Stimulated activated CD8-positive, alpha-beta memory T cell treated with anti-CD3 and anti-CD28 coated beads, Interleukin-12 subunit alpha, Interleukin-12 subunit beta, amount 100 ng/mL, for 24 hours (primary cell): ENCODE data around the gene BANF2.
"Not testable (repeated sequence)": the region's sequence is repeated elsewhere in the genome, so short reads cannot be mapped to it uniquely, and the experiment has no call there.

Experiments used
- DNase-seq: peaks from one replicate; pipeline ENCODE4 v3.0.0-alpha.2; 2020; ENCODE audit errors: extremely low read depth

The BANF2 gene

GRCh38 chr20:17699931-17700351, at the start of gene BANF2:
Gene BANF2, plus strand, starts transcription at chr20:17699966. Its CDS starts 25,060 bp downstream, at chr20:17725026.
- DNase-seq: no peak

GRCh38 chr20:17650301-17651128, 49.3 kb upstream of the BANF2 start:
- no peak for DNase-seq

DNA sequence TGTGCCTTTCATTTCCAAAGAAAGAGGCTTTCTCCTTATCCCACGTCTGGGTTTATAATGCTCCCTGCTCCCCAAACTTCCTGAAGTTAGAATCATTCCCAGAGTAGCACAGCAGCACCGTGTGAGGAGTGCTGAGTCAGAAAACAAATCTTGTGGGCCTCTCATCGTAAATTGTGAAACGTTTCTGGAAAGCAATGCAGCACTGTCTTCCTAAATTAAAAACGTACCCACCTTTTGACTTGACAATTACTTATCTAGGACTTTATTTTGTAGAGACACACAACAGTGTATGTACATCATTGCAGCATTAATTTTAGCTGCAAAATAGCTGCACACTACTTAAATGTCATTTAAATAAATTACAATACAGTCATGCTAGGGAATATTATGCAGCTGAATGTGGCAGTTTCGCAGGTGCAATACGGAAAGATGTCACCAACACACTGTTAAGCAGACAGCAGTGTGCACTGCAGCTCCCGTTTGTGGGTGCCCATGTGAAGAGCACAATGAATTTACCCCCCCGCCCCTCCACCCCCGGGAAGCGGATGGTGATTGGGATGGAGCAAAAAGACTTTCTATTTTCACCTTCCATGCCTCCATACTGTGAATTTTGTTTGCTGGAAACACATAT, 48.5 kb upstream of the BANF2 start:
- no peak for DNase-seq

DNA sequence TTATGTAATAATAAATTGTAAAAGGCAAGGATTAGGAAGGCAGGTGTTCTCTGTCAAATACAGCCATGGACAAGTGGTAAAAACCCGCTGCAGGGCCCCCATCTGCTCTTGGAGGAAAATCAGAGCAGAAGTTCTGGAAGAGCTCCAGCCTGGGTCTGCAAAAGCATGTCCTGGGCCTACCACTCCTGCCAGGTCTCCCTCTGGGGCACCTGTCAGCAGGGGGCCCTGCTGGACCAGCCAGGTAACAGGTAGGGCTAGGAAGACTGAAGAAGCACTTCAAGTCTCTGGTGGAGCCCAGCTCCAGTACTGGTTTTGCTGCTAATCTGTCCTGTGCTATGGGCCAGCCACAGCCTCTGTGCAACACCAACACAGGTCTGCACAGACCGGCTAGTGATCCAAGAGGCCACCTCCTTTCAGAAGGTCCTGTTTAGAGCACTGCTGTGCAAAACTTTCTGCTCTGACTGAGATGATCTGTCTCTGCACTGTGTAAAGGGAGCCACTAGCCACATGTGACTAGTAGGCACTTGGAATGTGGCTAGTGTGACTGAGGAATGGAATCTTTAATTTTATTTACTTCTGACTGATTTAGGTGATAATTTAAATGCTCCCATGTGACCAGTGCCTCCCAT, 47.9 kb upstream of the BANF2 start:
- DNase-seq: no peak

DNA sequence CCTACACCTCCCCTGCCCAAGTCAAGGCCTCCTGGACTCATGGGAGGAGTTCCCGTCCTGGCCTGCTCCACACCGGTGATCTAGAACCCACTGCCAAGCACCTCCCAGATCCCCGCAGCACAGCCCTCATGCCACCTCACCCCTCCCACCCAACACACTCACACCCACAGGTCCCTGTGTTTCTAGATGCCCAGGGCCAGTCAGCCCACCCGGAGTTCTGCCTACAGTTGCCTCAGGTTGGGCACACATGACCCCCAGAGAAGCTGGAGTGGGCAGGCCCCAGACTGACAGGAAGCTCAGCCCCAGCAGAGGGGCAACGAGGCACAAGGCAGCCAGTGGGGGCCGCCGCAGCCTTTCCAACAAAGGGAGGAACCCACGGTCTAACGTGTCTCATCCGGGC, 47.4 kb upstream of the BANF2 start:
- DNase-seq: no peak

DNA sequence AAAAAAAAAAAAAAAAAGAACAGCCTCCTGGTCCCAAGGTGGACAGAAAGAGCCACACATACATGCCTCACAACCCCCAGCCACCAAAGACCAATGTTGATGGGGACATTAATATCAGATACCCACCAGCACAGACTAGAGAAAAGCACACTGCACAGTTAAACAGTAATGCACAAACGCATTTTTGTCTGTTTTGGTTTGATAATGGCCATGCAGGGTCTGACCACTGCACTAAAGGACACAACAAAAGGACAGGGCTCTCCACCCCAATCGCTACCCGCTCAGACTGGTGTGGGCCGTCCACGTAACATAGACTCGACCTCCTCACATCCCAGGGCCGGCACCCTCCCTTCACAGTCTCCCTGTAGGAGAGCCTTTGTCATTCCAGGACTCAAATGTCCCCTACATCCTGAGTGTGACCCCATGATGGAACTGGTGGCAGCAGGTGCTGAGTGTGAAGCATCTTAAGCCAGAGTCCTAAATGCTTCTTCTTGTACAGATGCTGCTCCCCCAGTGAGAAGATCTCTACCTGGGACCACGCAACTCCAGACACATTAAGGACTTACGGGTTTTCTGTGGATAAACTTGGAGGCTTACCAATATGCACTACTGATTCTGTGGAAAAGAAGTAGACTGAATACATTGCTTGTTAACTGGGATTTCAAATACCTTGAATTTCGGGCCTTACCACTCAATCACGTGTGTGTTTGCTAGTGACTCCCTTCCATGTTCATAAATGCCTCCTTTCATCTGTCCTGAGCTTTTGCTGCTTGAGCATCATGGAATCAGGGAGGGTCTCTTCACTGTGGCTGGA, 45.7 kb upstream of the BANF2 start:
- DNase-seq: no peak

DNA sequence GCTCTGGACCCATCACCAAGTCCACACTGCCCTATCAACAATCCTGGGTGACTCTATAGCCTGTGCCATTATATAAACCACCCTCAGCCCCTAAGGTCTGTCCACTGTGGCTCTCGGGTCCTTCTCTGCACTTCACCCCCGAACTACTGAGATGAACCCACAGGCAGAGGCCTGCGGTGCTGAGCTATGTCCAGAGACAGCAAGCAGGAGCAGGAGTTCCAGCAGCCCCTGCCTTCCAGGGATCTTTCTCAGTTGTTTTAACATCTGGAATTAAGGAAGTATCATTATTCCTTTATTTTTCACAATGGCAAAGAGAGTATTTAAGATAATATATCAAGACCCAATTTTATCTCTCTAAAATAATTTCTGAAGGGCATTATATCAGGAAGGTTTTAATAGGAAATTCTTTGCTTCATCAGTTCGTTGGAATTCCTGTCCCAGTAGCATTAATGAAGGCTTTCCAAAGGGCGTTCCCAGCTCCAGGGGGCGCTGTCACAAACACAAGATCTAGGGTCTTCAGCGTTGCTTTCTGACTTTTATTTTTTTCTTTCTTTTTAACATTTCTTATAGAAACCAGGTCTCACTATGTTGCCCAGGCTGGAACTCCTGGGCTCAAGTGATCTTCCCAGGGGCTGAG, 45.0 kb upstream of the BANF2 start:
- DNase-seq: no peak

DNA sequence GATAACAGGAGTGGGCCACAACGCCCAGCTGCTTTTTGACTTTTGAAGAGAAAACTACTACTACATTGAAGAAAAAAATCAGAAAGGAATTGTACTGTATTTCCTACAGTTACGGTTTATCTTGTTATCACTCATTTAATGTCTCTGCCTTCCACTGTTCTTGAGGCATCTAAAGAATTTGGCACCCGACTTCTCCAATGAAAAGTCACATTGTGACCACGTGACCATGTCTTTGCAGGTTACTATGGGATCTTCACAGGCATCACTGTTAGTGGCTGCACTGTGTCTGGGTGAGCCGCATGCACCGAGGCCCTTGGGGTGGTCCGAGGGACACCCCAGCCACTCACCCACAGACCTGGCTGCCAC, 44.5 kb upstream of the BANF2 start:
- no peak for DNase-seq

GRCh38 chr20:17655865-17656479, 43.8 kb upstream of the BANF2 start:
- DNase-seq: no peak

GRCh38 chr20:17657079-17657825, 42.5 kb upstream of the BANF2 start:
- DNase-seq: no peak

DNA sequence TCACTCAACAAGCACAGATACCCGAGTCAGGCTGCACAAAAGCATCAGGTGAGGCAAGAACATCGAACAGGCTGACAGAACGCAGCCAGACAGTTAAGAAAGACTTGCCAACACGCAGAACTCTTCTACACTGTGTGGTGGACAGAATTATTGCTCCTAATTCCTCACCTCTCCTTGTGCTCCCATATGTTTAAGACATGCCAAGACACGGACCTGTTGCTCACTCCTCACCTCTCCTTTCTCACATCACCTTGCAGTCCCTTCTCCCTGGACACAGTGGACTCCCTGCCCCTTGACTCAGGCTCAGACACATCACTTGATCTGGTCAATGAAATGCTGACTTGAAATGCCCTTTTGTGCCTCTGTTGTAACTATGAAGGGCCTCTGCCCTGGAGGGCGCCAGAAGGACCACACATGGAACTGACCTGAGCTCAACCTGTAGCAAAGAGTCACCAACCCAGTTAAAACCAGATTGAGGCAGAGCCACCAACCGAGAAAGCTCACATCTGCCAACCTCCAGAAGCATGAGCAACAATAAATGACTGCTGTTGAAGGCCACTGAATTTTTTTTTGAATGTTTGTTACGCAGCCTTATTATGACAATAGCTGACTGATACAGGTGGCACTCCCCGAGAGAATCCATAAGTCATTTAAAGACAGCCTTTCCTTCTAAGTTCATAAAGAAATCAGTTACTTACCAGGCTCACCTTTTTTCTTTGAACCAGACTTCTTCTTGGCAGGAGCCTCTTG, 41.7 kb upstream of the BANF2 start:
- no peak for DNase-seq

GRCh38 chr20:17658648-17658993, 41.1 kb upstream of the BANF2 start:
- DNase-seq: no peak

- DNase-seq: not testable (repeated sequence)
Measured at GRCh38 chr20:17659344-17659743, 40.4 kb upstream of the BANF2 start.

DNA sequence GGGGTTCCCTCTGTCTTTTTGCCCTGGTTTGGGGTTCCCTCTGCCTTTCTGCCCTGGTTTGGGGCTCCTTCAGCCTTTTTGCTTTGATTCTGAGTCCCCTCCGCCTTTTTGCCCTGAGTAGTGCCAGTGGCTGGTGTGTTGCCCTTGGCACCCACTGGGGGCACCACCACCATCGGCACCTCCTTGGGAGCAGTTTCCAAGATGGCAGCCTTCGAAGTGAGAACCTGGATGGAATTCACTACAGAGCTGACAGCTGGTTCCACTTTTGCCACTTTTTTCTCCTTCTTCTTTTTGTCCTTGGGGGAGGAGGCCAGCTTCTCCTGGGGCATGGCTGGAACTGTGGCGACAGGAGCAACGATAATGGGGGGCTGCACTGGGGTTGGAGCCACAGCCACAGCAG, 40.0 kb upstream of the BANF2 start:
- no peak for DNase-seq

DNA sequence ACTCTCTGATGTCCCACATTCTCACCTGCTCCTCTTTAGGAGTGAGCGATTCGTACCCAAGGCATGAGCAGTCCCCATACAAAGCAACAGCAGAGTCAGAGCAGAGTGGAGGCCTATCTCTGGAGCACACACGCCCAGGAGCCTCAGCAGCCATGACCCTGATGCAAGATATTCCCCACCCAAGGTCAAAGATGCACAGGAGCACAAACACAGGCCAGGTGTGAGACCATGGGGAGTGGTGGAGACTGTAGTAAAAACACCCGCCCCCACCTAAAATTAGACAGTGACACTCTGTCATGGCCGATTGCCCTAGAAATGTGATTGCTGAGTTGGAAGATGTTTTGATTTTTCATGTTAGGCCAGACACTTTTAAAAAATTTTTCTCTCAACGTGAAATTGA, 39.1 kb upstream of the BANF2 start:
- no peak for DNase-seq

- no peak for DNase-seq
Measured at GRCh38 chr20:17661121-17661744, 38.5 kb upstream of the BANF2 start.

DNA sequence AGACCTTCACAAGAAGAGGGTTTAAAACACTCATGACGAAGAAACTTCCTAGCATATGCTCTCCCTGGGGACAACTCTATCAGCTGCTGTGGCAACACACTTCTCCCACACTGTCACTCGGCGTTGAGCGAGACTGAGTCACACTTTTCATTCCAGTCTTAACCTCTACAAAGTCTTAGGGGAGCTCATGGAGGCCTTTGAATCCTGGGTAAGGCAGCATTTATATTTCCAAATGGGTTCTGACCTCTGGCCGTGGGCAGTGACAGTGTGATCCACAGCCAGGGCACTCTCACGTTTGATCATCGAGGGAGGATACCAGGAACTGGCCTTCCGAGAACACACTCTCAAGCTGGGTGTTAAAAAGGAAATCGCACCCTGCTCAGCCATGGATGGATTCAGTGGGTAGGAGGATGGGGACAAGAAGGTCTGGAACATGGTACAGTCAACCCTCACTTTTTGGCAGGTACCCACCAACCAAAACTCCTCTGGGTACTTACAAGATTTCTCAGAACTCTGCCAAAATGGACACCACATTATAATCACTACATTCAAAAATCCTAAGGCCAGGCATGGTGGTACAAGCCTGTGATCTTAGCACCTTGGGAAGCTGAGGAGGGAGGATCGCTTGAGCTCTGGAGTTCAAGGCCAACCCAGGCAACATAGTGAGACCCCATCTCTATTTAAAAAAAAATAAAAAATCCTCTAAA, 37.3 kb upstream of the BANF2 start:
- no peak for DNase-seq

- DNase-seq: no peak
Measured at GRCh38 chr20:17663040-17663399, 36.7 kb upstream of the BANF2 start.

GRCh38 chr20:17663486-17663885, 36.3 kb upstream of the BANF2 start:
- no peak for DNase-seq
